Activated CD4-positive, alpha-beta T cell treated with anti-CD3 and anti-CD28 coated beads for 24 hours (primary cell): ENCODE data around the gene UNC13C.

Source experiments
- DNase-seq, 2 donors: peaks; one replicate each; pipeline ENCODE4 v3.0.0-alpha.2; 2020; ENCODE audit warnings: low read depth in 2 of 2

Gene UNC13C

GRCh38 chr15:54644796-54645195 is 666.6 kb downstream of the UNC13C start:
- DNase-seq, result no peak

- no peak for DNase-seq
These were observed 681.4 kb downstream of the UNC13C start for GRCh38 chr15:54659646-54660045.

- no peak for DNase-seq
These were observed 682.1 kb downstream of the UNC13C start for GRCh38 chr15:54660356-54660755.

GRCh38 chr15:54675241-54675640 is 697.0 kb downstream of the UNC13C start:
- DNase-seq, result no peak

- no peak for DNase-seq
These were observed 703.3 kb downstream of the UNC13C start for GRCh38 chr15:54681584-54681983.
